Kasumi-1 (cell line): ENCODE results near the gene ICAM3.

ENCODE experiments used
- DNase-seq, 2 experiments: peaks; one replicate each; lab custom pipeline; 2025; lab: John Stamatoyannopoulos, UW

Gene ICAM3

DNA sequence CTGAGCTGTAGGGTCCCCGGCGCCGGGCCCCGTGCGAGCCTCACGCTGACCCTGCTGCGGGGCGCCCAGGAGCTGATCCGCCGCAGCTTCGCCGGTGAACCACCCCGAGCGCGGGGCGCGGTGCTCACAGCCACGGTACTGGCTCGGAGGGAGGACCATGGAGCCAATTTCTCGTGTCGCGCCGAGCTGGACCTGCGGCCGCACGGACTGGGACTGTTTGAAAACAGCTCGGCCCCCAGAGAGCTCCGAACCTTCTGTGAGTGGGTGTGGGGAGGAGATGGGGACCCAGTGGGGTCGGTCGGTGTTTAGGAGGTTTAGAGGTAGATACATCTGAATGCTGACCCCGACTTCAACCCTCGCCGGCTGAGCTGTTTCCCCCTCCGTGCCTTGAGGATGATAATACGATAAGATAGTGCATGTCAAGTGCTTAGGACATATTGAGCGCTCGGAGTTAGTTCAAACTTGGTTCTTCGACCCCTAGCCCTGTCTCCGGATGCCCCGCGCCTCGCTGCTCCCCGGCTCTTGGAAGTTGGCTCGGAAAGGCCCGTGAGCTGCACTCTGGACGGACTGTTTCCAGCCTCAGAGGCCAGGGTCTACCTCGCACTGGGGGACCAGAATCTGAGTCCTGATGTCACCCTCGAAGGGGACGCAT is 47.7 kb downstream of the ICAM3 start:
- DNase-seq = no peak

DNA sequence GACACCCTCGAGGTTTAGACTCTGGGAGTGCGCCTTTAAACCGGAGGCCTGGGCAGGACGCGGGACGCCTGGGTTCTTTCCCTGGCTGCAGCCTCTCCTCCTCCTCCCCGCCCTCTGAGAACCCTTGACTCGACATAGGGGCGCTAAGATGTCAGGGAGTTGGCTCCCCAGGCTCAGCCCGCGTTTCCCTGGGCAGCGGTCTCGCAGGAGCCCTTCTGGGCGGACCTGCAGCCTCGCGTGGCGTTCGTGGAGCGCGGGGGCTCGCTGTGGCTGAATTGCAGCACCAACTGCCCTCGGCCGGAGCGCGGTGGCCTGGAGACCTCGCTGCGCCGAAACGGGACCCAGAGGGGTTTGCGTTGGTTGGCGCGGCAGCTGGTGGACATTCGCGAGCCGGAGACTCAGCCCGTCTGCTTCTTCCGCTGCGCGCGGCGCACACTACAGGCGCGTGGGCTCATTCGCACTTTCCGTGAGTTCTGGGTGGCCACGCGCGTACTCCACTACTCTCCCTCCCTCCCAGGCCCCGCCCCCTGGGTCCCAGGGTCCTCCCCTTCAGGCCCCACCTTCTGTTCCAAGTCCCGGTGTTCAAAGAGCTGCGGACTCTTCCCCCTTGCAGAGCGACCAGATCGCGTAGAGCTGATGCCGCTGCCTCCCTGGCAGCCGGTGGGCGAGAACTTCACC is 48.4 kb downstream of the ICAM3 start:
- peak; percentile 43 to 57 for DNase-seq

DNA sequence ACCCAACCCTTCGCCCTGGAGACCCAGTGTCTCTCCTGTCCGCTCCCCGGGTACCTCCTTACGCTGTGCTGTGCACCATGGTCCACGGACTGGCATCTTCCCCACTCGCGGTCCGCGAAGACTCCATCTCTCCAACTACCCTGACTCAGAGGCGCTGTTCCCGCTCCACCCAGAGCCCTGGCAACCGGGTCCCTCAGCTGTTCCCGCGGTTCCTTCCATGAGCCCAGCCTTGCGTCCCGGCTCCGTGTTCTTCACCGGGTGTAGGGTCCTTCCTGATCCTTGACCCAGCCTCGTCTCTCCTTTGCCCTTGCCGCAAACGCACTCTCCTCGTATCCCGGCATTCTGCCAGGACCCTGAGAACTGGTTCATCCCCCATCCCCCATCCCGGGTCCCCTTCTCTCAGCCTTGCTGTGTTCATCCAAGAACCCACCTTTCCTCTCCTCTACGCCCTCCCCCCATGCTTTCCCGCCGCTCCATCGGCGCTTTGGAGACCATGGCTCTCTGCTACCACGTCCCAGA is 49.0 kb downstream of the ICAM3 start:
- peak; percentile 33 to 46 for DNase-seq

DNA sequence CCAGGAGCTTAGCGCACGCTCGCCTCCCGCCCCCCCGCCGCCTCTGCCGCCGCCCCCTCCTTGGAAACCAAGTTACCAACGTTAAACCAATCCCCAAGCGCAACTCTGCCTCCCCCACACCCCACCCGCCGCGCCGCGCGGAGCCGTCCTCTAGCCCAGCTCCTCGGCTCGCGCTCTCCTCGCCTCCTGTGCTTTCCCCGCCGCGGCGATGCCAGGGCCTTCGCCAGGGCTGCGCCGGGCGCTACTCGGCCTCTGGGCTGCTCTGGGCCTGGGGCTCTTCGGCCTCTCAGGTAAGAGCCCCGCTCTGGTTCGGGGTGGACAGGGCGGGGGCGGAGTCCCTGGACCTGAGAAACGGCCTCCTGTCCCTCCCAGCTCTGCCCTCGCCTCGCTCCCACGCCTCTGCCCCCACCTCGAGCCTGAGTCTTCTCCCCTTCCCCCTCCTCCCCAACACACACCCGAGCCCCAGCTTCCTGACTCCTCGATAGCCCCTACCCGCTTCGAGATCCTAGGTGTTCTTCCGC is 49.5 kb downstream of the ICAM3 start, which contains the start of gene ICAM5:
Gene ICAM5 (plus strand): TSS at position 117 of the 521 bp plus-strand sequence. CDS start 92 bp downstream, at position 209.
- peak; percentile 55 to 61 for DNase-seq

DNA sequence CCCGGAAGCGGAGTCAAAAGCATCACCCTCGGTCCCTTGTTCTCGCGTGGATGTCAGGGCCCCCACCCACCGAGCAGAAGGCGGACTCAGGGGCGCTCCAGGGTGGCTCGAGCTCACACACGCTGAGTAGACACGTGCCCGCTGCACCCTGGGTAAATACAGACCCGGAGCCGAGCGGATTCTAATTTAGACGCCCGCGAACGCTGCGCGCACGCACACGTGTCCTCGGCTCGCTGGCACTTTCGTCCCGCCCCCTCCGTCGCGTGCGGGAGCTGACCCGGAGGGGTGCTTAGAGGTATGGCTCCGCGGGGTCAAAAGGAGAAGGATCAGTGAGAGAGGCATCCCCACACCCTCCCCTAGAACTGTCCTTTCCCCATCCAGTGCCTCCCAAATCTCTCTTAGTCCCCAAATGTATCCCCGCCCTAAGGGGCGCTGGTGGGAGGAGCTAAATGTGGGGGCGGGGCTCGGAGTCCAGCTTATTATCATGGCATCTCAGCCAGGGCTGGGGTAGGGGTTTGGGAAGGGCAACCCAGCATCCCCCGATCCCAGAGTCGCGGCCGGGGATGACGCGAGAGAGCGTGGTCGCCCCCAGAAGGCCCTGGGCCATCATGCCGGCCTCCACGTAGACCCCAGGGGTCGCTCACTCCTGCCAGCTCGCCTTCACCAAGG is 50.1 kb downstream of the ICAM3 start:
- peak; percentile 79 to 89 for DNase-seq

DNA sequence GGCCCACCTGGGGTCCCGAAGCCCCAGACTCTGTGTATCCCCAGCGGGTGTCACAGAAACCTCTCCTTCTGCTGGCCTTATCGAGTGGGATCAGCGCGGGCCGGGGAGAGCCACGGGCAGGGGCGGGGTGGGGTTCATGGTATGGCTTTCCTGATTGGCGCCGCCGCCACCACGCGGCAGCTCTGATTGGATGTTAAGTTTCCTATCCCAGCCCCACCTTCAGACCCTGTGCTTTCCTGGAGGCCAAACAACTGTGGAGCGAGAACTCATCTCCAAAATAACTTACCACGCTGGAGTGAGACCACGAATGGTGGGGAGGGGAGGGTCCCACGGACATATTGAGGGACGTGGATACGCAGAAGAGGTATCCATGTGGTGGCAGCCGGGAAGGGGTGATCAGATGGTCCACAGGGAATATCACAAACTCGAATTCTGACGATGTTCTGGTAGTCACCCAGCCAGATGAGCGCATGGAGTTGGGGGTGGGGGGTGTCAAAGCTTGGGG is 50.7 kb downstream of the ICAM3 start:
- peak; percentile 89 to 93 for DNase-seq

DNA sequence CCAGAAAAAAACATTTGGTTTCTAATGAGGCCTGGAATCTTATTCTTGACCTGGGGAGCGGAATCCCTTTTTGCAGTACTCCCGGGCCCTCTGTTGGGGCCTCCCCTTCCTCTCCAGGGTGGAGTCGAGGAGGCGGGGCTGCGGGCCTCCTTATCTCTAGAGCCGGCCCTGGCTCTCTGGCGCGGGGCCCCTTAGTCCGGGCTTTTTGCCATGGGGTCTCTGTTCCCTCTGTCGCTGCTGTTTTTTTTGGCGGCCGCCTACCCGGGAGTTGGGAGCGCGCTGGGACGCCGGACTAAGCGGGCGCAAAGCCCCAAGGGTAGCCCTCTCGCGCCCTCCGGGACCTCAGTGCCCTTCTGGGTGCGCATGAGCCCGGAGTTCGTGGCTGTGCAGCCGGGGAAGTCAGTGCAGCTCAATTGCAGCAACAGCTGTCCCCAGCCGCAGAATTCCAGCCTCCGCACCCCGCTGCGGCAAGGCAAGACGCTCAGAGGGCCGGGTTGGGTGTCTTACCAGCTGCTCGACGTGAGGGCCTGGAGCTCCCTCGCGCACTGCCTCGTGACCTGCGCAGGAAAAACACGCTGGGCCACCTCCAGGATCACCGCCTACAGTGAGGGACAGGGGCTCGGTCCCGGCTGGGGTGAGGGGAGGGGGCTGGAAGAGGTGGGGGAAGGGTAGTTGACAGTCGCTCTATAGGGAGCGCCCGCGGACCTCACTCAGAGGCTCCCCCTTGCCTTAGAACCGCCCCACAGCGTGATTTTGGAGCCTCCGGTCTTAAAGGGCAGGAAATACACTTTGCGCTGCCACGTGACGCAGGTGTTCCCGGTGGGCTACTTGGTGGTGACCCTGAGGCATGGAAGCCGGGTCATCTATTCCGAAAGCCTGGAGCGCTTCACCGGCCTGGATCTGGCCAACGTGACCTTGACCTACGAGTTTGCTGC is 52.4 kb downstream of the ICAM3 start, which contains the start of gene ICAM4:
Gene ICAM4 (plus strand): TSS at position 153 of the 935 bp plus-strand sequence. CDS start 58 bp downstream, at position 211.
- DNase-seq = peak; percentile 89 to 91

DNA sequence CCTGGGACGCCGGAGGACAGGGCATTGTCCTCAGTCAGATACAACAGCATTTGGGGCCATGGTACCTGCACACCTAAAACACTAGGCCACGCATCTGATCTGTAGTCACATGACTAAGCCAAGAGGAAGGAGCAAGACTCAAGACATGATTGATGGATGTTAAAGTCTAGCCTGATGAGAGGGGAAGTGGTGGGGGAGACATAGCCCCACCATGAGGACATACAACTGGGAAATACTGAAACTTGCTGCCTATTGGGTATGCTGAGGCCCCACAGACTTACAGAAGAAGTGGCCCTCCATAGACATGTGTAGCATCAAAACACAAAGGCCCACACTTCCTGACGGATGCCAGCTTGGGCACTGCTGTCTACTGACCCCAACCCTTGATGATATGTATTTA is 54.0 kb downstream of the ICAM3 start:
- DNase-seq = no peak

DNA sequence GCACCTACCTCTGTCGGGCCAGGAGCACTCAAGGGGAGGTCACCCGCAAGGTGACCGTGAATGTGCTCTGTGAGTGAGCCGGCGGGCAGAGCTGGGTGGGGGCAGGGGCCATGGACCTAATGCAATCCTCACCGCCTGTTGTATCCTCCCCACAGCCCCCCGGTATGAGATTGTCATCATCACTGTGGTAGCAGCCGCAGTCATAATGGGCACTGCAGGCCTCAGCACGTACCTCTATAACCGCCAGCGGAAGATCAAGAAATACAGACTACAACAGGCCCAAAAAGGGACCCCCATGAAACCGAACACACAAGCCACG is 54.5 kb downstream of the ICAM3 start:
- no peak for DNase-seq

DNA sequence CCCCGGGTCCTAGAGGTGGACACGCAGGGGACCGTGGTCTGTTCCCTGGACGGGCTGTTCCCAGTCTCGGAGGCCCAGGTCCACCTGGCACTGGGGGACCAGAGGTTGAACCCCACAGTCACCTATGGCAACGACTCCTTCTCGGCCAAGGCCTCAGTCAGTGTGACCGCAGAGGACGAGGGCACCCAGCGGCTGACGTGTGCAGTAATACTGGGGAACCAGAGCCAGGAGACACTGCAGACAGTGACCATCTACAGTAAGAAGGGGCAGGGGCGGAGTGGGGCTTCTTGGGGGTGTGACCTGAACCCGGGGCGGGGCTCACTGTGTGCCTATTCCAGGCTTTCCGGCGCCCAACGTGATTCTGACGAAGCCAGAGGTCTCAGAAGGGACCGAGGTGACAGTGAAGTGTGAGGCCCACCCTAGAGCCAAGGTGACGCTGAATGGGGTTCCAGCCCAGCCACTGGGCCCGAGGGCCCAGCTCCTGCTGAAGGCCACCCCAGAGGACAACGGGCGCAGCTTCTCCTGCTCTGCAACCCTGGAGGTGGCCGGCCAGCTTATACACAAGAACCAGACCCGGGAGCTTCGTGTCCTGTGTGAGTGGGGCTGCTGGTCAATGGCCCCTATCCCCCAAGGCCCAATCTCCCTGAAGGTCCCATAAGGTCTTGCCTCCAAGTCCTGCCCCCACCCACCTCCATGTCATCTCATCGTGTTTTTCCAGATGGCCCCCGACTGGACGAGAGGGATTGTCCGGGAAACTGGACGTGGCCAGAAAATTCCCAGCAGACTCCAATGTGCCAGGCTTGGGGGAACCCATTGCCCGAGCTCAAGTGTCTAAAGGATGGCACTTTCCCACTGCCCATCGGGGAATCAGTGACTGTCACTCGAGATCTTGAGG is 55.1 kb downstream of the ICAM3 start:
- no peak for DNase-seq
